Superior temporal gyrus (tissue), 1 donor: Measurements from ENCODE around the gene NAALADL2.
"Not testable (repeated sequence)": the region's sequence is repeated elsewhere in the genome, so short reads cannot be mapped to it uniquely, and the experiment has no call there.

Experiments
- DNase-seq: peaks from one replicate; pipeline ENCODE4 v3.0.0-alpha.2; 2016; ENCODE audit errors: extremely low spot score

Gene NAALADL2

GRCh38 chr3:175129571-175129970 lies 270.4 kb downstream of the NAALADL2 start:
- DNase-seq, result no peak

DNA sequence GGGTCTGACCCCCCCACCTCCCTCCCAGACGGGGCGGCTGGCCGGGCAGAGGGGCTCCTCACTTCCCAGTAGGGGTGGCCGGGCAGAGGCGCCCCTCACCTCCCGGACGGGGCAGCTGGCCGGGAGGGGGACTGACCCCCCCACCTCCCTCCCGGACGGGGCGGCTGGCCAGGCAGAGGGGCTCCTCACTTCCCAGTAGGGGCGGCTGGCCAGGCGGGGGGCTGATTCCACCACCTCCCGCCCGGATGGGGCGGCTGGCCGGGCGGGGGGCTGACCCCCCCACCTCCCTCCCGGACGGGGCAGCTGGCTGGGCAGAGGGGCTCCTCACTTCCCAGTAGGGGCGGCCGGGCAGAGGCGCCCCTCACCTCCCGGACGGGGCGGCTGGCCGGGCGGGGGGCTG lies 272.7 kb downstream of the NAALADL2 start:
- DNase-seq, result not testable (repeated sequence)

DNA sequence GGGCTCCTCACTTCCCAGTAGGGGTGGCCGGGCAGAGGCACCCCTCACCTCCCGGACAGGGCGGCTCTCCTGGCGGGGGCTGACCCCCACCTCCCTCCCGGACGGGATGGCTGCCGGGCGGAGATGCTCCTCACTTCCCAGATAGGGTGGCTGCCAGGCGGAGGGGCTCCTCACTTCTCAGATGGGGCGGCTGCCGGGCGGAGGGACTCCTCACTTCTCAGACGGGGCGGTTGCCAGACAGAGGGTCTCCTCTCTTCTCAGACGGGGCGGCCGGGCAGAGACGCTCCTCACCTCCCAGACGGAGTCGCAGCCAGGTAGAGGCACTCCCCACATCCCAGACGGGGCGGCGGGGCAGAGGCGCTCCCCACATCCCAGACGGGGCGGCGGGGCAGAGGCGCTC lies 273.6 kb downstream of the NAALADL2 start:
- not testable (repeated sequence) for DNase-seq

- DNase-seq, result no peak
These were observed 285.2 kb downstream of the NAALADL2 start for GRCh38 chr3:175144368-175144767.

GRCh38 chr3:175146258-175146657 lies 287.1 kb downstream of the NAALADL2 start:
- DNase-seq, result no peak

DNA sequence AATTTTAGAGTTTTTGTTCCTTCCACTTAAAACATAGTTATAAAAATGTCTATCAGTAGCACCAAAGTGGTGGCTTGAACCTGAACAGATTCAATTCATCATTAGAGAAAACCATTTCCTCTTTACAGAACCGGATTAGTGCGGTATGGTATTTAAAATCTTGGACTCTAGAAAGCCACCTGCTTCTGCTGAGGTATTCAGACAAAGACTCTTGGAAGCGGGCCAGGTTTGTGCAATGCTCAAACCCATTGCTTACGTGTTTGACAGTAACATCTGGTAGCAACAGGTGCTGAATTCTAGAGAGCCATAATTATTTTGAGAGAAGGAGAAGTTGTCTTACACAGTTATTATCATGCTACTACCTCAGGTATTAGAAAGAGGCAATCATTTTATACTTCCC lies 290.5 kb downstream of the NAALADL2 start:
- DNase-seq, result no peak

DNA sequence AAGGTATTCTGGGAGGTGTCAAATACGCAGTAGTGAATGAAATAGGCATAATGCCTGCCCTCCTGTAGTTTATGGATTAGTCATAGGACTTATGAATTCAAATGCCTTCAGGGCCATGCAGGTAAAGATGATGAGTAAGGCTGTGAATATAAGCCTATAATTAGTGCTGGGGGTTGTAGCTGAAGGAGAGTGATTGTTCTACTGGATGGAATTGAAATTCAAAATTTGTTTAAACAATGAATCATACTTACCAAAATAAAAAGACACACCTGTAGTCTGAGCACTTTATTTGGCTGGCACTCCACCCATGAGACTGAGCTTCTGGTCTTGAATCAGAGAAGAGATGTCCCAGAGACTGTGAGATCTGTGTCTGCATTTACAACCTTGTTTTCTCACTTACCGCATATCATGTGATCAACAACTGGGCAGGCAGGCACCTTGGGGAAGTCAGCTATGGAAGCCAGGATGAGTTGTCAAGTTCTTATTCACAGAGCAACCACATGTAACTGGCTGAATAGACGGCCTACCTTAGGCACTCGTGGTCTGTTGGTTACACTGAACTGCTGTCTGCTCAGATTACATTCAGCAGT lies 291.8 kb downstream of the NAALADL2 start:
- DNase-seq, result no peak

- DNase-seq, result no peak
These were observed 294.5 kb downstream of the NAALADL2 start for GRCh38 chr3:175153595-175153994.

GRCh38 chr3:175155172-175155571 lies 296.0 kb downstream of the NAALADL2 start:
- DNase-seq, result no peak

DNA sequence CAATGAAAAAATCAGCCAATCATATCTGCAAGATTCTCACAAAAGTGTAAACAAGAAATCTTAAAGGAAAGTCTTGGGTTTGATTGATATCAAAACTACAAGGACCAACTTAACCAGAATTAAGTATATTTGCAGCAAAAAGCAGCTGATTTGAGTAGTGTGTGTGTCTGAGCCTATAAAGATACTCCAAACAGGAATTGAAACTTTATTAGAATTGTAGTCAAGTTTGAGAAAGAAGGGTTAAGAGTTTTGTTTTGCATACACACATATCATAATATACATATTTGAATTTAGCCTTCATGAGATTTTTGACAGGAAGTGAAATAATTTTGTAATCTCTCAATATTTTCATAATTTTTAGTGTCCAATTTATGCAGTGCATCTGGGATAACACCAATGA lies 300.1 kb downstream of the NAALADL2 start:
- DNase-seq, result no peak

- DNase-seq, result no peak
These were observed 302.2 kb downstream of the NAALADL2 start for GRCh38 chr3:175161291-175161690.

DNA sequence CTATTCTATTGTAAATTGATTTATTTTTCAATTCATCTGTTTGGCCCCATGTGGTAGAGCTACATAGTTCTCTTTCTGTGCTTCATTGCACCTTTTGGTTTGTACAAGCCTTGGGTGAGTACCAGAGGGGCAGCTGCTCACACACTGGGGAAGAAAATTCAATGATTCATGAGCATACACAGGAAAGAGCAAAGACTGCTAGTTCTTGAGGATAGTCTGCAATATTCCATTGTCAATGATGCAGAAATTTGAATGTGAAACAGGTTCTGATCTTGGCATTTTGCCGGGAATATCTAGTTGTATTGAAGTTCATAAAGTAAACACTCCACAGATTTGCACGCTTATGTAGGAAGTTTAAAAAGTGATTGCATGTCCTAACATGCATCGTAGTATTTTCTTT lies 304.6 kb downstream of the NAALADL2 start:
- no peak for DNase-seq

DNA sequence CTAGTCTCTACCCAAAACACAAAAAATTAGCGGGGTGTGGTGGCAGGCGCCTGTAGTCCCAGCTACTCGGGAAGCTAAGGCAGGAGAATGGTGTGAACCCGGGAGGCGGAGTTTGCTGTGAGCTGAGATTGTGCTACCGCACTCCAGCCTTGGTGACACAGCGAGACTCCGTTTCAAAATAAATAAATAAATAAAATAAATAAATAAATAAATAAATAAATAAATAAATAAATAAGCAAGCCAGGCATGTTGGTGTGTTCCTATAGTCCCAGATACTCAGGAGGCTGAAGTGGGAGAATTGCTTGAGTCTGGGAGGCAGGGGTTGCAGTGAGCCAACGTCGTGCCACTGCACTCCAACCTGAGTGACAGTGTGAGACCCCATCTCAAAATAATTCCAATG lies 314.0 kb downstream of the NAALADL2 start:
- DNase-seq, result not testable (repeated sequence)

DNA sequence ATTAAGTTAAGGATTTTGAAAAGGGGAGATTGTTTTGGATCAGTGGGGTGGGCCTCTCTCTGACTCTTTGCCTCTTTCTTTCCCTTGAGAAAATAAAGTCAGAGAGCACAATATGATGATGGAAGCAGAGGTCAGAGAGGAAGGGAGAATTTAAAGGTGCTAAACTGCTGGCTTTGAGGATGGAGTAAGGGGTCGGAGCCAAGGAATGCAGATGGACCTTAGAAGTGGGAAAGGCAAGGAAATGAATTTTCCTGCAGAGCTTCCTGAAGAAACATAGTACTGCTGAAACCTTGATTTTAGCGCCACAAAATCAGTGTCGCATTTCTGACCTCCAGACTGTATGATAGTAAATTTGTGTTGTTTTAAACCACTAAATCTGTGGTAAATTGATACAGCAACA lies 317.4 kb downstream of the NAALADL2 start:
- no peak for DNase-seq

GRCh38 chr3:175179055-175179454 lies 319.9 kb downstream of the NAALADL2 start:
- no peak for DNase-seq

DNA sequence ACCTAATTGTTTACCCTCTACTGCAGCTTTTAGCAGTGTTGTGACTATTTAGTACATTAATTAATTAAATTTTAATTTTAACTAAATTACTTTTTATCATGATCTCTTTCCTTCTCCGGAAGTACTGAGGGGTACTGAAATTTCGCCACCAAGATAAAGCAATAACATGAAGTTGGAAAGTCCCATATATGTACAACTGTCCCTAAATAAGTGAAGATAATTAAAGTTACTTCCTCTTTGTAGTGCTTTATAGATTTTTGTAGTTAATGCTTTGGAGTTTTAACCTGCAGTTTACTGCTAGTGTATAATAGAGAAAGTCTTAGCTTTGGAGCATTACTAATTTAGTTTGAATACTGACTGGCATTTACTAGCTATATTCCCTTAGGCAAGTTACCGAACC lies 325.3 kb downstream of the NAALADL2 start:
- no peak for DNase-seq

DNA sequence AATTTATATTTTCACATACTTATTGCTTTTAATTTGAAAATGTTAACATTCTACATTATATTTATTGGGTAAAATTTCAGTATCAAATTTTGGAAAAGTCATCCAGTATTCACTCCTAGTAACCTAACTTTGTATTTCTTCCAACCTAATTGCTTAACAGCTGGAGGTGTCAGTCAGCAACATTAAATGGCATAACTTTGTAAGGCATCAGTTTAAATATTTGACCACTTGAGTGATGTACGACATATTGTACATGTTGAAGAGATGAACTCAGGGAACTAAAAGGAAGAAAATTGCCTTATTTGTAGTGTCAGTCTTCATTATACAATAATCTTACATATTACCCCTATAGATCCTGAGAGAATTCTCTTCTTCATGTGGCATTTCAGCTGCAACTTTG lies 326.8 kb downstream of the NAALADL2 start:
- no peak for DNase-seq

GRCh38 chr3:175186511-175186910 lies 327.4 kb downstream of the NAALADL2 start:
- DNase-seq, result no peak

GRCh38 chr3:175187586-175187985 lies 328.5 kb downstream of the NAALADL2 start:
- DNase-seq, result no peak

GRCh38 chr3:175192536-175192935 lies 333.4 kb downstream of the NAALADL2 start:
- no peak for DNase-seq

- peak; percentile 42 for DNase-seq
These were observed 334.8 kb downstream of the NAALADL2 start for GRCh38 chr3:175193815-175194518.

DNA sequence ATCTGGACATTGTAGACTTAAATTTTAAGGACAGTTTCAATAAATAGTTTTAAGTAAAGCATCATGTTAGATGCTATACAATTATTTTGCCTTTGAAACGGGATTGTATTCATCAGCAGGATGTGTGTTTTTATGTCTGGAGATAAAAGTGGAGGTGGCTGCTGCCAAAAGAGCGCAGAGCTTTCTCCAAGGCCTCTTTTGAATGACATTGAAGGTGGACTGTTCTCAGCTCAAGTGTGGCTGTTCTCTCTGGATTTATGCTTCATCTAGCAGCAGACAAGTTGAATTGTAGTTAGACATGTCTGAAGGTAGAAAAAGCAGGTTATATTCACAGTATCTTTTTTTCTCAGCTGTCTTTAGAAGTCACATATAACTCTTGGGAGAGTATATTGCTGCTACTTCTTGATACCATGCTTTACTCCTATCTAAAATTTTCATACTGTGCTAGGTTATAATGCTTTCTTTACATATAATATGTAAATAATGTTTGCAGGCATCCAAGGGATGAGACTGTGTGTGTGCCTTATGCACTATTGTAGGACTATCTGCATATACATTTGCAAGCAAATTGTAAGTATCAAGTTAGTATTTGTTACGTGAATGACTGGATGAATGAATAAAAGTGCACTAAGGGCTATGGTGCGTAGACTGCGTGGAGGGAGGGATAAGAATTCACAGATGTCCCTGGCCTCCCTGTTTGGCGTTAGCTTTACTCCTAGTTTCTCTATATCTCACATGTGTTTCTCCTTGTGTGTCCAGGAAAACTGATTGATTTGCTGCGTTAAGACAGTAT lies 340.1 kb downstream of the NAALADL2 start:
- no peak for DNase-seq

GRCh38 chr3:175199961-175200360 lies 340.8 kb downstream of the NAALADL2 start:
- DNase-seq, result no peak
